ENCODE measurements around the gene MATR3. TPM values are rescaled to one million over a fixed set of nuclear protein-coding genes. Genes with fewer than 3 reads are reported as not detected.

The MATR3 gene
- total and polyA plus RNA-seq, 9 donors: 174 to 297 (median 222) TPM

GRCh38 chr5:139248826-139249453 lies 44.6 kb upstream of the MATR3 start:
- H3K27ac ChIP-seq: no peak overlapping the region
- no peak for DNase-seq
- intact Hi-C loops (cut with DNase I): no loop called here
- no peaks in the 10 kb centered on the region for H3K36me3 ChIP-seq
- no peaks in the 10 kb centered on the region for H3K27me3 ChIP-seq
- no peaks in the 10 kb centered on the region for H3K4me1 ChIP-seq (ENCODE audit: insufficient read depth)
- no peak for TF ChIP-seq EP300 (IDR thresholded peaks at IDR 0.05)
- TF ChIP-seq POLR2A (IDR thresholded peaks at IDR 0.05): no peak
- no peak for TF ChIP-seq CTCF (IDR thresholded peaks at IDR 0.05)
- no peaks in the 10 kb centered on the region for H3K9me3 ChIP-seq
- 90 to 96% (median 96%) methylated on average over 3 of the region's 3 CpGs for WGBS, 3 donors
- no peak overlapping the region for H3K4me3 ChIP-seq

- Histone ChIP-seq H3K4me1 (ENCODE audit: insufficient read depth) (no peaks in the 10 kb centered on the region), H3K4me3 (no peak overlapping the region), H3K27ac (no peak overlapping the region), H3K9me3 (no peaks in the 10 kb centered on the region), H3K36me3 (no peaks in the 10 kb centered on the region), H3K27me3 (no peaks in the 10 kb centered on the region)
- TF ChIP-seq EP300 (IDR thresholded peaks at IDR 0.05): no peak
- no peak for TF ChIP-seq CTCF (IDR thresholded peaks at IDR 0.05)
- no peak for TF ChIP-seq POLR2A (IDR thresholded peaks at IDR 0.05)
- intact Hi-C loops (cut with DNase I): loop anchor here in 1 of 4 donors (10.0 kb wide), 1 partner anchor 666 kb away; no protein-coding TSS in a partner anchor
- WGBS, 3 donors: 39 to 45% (median 39%) methylated on average over 3 of the region's 3 CpGs
- no peak for DNase-seq
Observed at GRCh38 chr5:139251281-139251687, 42.3 kb upstream of the MATR3 start.

GRCh38 chr5:139251695-139252288 lies 41.7 kb upstream of the MATR3 start:
- DNase-seq: no peak
- no peaks in the 10 kb centered on the region for H3K27me3 ChIP-seq
- intact Hi-C loops (cut with DNase I): loop anchor here in 1 of 4 donors (10.0 kb wide), 1 partner anchor 667 kb away; no protein-coding TSS in a partner anchor
- no peak for TF ChIP-seq POLR2A (IDR thresholded peaks at IDR 0.05)
- no peak for TF ChIP-seq EP300 (IDR thresholded peaks at IDR 0.05)
- TF ChIP-seq CTCF (IDR thresholded peaks at IDR 0.05): no peak
- no peaks in the 10 kb centered on the region for H3K9me3 ChIP-seq
- no peaks in the 10 kb centered on the region for H3K4me1 ChIP-seq (ENCODE audit: insufficient read depth)
- no peak overlapping the region for H3K27ac ChIP-seq
- 73 to 78% (median 76%) methylated on average over 4 of the region's 4 CpGs for WGBS, 3 donors
- H3K36me3 ChIP-seq: no peaks in the 10 kb centered on the region
- H3K4me3 ChIP-seq: no peak overlapping the region

- H3K36me3 ChIP-seq: no peaks in the 10 kb centered on the region
- H3K27ac ChIP-seq: no peak overlapping the region
- H3K27me3 ChIP-seq: no peaks in the 10 kb centered on the region
- H3K9me3 ChIP-seq: no peaks in the 10 kb centered on the region
- H3K4me3 ChIP-seq: no peak overlapping the region
- DNase-seq: no peak
- intact Hi-C loops (cut with DNase I): loop anchor here in 1 of 4 donors (10.0 kb wide), 1 partner anchor 668 kb away; no protein-coding TSS in a partner anchor
- no peaks in the 10 kb centered on the region for H3K4me1 ChIP-seq (ENCODE audit: insufficient read depth)
- 92 to 94% (median 92%) methylated on average over 3 of the region's 3 CpGs for WGBS, 3 donors
- TF ChIP-seq EP300 (IDR thresholded peaks at IDR 0.05): no peak
- TF ChIP-seq CTCF (IDR thresholded peaks at IDR 0.05): no peak
- TF ChIP-seq POLR2A (IDR thresholded peaks at IDR 0.05): no peak
Observed at GRCh38 chr5:139253115-139253514, 40.4 kb upstream of the MATR3 start.
